NCI-H2196 treated with DMSO at 0.1 percent for 48 hours (cell line): ENCODE measurements around the gene SFSWAP.
"Not testable (repeated sequence)": the region's sequence is repeated elsewhere in the genome, so short reads cannot be mapped to it uniquely, and the experiment has no call there.

Experiments used
- DNase-seq: peaks from one replicate; lab custom pipeline; 2025; ENCODE audit not compliant: unreplicated experiment; lab: John Stamatoyannopoulos, UW

The SFSWAP gene

DNA sequence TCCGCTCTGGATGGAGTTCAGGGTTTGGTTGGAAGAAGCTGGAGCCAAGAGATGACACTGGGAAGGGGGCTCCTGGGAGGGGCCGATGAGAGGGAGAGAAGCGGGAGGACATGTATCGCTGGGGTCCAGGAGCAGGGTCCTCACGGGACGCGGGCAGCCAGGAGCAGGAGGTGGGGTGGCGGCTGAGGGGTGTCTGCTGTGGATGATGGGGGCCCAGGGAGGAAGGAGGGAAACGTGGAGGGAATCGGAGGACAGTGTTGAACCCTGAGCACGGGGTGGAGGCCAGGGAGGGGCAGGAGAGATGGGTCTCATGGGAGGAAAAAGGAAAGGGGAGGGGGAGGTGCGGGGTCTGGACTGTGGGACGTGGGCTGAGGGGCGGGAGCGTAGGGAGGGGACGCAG, 31.7 kb upstream of the SFSWAP start:
- DNase-seq = not testable (repeated sequence)

DNA sequence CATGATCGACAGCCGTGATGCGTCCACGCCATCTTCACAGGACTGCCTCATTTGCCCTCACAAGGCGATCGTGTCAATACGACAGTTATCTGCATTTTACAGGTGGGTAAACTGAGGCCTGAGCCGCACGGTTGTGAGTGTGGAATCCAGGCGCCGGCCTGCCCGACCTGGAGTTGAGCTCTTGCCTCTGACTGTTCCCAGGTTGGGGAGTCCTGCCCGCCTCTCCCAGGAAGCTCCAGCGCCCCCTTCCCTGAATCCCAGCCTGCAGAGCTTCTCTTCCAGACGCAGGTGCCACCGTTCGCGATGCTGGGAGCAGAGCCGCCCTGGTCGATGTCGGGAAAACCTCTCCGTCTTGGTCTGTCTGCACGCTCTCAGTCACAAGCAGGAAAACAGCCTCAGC, 31.1 kb upstream of the SFSWAP start:
- DNase-seq = not testable (repeated sequence)

GRCh38 chr12:131680392-131681256, 30.3 kb upstream of the SFSWAP start:
- DNase-seq = not testable (repeated sequence)

DNA sequence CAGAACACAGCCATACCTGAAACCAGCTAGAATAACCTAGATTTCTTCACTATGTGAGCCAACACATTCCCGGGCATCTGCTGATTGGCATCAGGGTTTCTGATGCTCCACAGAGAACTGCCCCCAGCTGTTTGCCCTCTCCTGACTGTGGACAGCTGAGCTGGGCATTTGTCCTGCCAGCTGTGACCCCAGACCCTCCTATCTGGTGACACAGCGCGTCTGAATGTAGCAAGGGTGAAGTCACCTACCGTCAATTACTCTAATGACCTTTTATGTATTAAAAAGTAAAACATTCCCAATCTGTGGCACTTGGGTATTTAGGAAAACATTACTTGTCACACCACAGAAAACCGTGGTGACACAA, 29.7 kb upstream of the SFSWAP start:
- DNase-seq = no peak

DNA sequence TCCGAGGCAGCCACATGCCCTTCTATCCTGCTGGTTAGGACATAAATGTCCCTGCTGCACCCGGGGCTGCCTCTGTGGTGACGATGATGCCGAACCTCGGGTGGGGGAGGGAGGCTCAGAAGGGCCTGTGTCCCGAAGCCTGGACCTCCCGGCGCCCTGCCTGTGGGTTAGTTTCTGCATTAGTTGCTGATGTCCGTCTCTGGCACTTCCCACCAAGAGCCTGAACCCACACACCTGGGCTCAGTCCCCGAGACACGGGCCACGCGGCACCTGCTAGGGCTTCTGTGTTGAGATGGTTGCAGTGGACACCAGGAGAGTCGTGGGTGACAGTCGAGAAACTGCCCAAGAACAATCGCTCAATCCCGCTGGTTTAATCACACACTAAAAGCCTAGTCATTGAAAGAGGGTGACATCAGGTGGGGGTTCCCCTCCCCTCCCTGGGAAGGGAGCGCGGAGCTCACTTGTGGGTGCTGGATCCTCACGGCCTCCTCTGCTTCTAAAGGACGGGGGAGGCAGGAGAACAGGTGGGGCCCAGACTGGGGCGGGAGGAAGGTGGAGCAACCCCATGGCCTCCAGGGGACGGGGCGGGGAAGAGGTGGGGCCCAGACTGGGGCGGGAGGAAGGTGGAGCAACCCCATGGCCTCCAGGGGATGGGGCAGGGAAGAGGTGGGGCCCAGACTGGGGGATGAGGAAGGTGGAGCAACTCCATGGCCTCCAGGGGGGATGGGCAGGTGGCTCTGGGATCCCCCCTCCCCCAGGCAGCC, 29.0 kb upstream of the SFSWAP start:
- DNase-seq = peak; percentile 7

DNA sequence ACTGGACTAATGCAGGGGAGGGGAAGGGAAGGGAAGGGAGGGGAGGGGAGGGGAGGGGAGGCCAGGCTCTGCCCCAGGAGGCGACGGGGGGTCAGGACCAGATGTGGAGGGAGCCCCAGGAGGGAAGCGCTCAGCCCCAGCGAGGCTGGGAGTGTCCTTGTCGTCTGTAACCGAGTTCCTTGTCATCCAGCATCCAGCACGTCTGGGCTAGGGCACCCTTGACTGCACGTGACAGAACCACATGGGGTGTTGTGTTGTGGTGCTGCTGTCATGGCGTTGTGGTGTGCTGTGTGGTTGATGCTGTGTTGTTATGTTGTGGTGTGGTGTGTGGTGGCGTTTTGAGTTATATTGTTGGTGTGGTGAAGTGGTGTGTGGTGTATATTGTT, 28.4 kb upstream of the SFSWAP start:
- DNase-seq = no peak

DNA sequence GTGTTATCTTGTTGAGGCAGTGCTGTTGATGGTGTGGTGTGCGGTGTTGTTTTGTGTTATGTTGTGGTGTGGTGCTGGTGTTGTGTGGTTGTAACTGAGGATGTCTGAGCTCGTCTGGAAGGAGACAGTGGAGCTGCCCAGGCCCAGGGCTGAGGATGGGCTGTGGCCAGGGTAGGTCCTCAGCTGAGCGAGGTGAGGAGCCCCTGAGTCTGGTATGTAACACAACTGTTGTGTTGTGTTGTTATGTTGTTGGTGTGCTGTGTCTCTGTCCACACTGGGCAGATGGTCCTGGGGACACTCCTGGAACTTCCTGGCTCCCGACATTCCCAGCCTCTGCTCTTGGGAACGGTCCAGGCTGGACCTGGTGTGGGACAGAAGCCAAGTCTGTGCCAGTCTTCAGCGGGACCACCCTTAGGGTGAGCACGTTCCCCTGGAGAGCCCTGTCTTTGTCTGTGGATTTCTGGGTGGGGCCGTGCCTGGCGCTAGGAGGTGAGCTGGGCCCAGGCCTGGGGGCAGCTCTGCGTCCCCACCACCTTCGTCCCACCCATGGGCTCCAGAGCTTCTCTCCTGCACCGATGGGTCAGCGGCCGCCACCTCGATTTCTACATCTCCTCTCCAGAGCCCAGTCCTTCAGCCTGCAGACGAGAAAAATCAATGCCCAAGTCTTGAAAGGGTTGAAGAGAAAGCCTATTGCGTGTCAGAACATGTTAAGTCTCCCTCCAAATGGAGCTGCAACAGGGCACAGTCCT, 27.4 kb upstream of the SFSWAP start:
- DNase-seq = no peak

DNA sequence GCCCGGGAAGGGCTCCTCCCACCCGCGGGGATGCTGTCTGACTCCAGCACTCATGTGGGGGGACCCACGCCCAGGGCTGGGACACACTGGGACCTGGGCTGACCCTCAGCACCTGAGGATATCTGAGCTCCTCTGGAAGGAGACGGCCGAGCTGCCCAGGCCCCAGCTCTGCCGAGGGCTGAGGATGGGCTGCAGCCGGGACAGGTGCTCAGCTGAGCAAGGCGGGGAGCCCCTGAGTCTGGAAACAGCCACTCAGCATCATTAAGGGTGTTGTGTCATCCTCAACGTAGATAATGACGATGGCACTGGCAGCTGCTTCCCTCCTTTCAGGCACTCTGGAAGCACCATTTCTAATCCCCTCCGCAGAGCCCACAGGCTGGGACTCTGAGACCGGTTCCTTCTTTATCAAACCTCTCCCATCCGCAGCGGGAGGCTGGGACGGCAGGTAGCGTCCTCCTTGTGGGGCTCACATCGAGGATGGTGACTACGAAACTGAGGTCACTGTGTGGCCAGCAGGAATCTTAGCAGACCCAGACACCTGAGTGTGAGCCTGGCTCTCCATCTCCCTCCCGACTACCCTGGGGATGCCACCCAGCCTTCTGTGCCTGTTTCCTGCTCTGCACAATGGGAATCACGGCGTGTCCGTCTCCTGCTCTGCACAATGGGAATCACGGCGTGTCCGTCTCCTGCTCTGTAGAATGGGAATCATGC, 26.7 kb upstream of the SFSWAP start:
- no peak for DNase-seq

GRCh38 chr12:131687346-131688125, 23.4 kb upstream of the SFSWAP start:
- DNase-seq = no peak

GRCh38 chr12:131688131-131688844, 22.6 kb upstream of the SFSWAP start:
- no peak for DNase-seq

DNA sequence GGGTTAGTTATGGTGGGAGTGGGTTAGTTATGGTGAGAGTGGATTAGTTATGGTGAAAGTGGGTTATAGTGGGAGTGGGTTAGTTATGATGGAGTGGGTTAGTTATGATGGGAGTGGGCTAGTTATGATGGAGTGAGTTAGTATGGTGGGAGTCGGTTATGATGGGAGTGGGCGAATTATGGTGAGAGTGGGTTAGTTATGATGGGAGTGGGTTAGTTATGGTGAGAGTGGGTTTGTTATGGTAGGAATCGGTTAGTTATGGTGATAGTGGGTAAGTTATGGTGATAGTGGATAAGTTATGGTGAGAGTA, 22.1 kb upstream of the SFSWAP start:
- DNase-seq = no peak

DNA sequence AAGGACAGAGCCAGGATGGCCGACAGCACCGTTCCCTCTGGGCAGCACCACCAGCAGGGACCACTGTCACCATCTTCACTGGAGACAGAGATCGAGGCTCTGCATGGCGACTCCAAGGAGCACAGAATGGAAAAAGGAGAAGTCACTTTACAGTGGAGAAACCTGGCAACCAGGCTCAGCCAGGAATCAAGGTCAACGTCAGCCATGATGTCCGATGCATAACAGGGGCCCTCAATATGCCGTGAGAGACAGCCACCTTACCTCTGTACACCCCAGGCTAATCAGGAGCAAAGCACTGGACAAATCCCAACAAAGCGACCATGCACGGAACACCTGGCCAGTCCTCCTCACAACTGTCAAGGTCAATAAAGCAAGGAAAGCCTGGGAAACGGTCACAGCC, 20.6 kb upstream of the SFSWAP start:
- DNase-seq = no peak

DNA sequence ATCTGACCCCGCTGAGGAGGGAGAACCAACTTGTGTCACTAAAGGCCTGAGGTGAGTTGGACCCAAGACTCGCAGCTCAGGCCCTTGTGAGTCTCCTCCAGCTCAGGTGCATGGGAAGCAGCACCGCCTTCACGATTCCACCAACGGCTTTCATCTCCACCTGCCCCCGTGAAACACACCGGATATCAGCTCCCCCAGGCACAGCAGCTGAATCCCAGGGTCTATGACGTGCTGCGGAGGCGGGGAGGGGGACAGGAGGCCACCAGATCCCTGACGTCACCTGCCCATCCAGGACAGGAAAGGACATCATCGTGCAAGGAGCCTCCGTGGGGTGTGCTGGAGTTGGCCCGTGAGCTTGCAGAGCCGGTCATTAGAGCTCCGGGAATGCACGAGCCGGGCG, 18.5 kb upstream of the SFSWAP start:
- no peak for DNase-seq

DNA sequence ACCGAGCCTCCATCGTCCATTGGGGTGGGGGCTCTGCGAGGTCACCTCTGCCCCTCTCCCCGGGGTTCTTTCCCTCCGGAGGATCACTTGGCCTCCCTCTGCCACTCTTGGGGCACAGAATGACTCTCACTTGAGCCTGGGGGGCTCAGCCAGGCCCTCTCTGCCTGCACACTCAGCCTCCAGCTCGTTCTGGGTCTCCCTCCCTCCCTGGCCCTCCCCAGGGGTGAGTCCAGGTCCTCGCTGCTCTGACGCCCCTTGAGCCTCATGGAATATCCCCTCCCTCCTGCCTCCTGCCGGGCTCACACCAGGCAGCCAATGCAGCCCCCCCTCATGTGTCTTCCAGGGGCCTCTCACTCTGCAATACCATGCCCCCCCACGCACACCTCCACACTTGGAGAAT, 17.7 kb upstream of the SFSWAP start:
- no peak for DNase-seq

- DNase-seq = no peak
Observed at GRCh38 chr12:131694116-131694838, 16.6 kb upstream of the SFSWAP start.

- DNase-seq = no peak
Observed at GRCh38 chr12:131695968-131696367, 14.9 kb upstream of the SFSWAP start.

GRCh38 chr12:131698286-131698685, 12.6 kb upstream of the SFSWAP start:
- no peak for DNase-seq

DNA sequence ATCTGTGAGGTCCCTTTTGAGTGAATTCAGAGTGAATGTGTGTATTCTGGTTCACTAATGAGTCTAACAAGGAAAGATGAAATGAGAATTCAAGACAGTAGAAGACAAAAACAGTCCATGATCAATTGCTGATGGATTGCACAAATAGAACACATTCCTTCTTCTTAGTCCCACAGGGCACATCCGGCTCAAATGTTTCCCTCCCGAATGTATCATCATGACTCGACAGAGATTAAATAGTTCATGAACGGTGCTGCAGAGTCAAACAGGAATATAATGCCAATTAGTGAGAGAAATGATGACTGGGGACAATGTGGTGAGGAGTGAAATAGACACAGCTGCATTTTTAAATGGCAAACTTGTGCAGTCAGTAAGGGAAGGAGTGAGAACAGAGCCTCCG, 11.5 kb upstream of the SFSWAP start:
- no peak for DNase-seq

DNA sequence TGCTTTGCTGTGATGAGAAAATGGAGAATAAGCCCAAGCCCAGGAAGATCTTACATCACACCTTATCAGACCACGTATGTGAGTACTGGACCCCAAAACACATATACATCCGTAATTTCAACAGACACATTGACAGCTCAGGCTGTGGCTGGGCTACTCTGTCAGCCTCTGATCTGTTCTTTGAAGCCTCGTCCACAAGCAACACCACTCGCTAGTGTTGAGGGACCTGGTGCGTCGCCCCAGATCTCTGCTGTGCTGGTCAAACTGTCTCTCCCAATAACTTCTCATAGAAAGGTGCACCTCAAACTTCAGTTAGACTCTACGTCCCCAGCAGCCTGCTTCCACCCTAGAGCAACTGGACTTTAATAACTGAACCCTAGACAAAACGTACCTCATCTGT, 10.6 kb upstream of the SFSWAP start:
- no peak for DNase-seq
